ENCODE measurements around the gene CDAN1.

GRCh38 chr15:42724276-42724675 is 12.7 kb downstream of the CDAN1 start:
- TF ChIP-seq, protein P1, sequence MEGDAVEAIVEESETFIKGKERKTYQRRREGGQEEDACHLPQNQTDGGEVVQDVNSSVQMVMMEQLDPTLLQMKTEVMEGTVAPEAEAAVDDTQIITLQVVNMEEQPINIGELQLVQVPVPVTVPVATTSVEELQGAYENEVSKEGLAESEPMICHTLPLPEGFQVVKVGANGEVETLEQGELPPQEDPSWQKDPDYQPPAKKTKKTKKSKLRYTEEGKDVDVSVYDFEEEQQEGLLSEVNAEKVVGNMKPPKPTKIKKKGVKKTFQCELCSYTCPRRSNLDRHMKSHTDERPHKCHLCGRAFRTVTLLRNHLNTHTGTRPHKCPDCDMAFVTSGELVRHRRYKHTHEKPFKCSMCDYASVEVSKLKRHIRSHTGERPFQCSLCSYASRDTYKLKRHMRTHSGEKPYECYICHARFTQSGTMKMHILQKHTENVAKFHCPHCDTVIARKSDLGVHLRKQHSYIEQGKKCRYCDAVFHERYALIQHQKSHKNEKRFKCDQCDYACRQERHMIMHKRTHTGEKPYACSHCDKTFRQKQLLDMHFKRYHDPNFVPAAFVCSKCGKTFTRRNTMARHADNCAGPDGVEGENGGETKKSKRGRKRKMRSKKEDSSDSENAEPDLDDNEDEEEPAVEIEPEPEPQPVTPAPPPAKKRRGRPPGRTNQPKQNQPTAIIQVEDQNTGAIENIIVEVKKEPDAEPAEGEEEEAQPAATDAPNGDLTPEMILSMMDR (IDR thresholded peaks at IDR 0.05): no peak
- no peak for TF ChIP-seq EP300 (IDR thresholded peaks at IDR 0.05; ENCODE audit: low read depth)
- no peak for TF ChIP-seq POLR2A (IDR thresholded peaks at IDR 0.05)
- TF ChIP-seq POLR2AphosphoS5 (IDR thresholded peaks at IDR 0.05): no peak

Data from transverse colon (tissue), 4 donors.